Right lobe of liver (tissue), 4 donors: ENCODE measurements around the gene CCL17.

Experiments used
- POLR2A ChIP-seq: fragments of 450-650 bp; IDR thresholded peaks from one replicate; pipeline ENCODE4 v1.6.1; 2017; ENCODE audit warnings: antibody characterized with exemption, mild to moderate bottlenecking
- TF ChIP-seq, protein P1 (sequence below), 4 donors: fragments of 200-600 bp in 3 of 4; fragments of 450-650 bp in 1 of 4; IDR thresholded peaks; one replicate each; pipeline versions ENCODE4 v1.5.1 to v1.8.0; 2016 to 2022; ENCODE audit warnings: antibody characterized with exemption in 4 of 4, mild to moderate bottlenecking in 2 of 4
- donor health status: DM: no; HTN: no; CAD: no.
- donor health status: DM: no; HTN: no; CAD: no.
- donor health status: DM: no; HTN: yes; CAD: no.

DNA sequence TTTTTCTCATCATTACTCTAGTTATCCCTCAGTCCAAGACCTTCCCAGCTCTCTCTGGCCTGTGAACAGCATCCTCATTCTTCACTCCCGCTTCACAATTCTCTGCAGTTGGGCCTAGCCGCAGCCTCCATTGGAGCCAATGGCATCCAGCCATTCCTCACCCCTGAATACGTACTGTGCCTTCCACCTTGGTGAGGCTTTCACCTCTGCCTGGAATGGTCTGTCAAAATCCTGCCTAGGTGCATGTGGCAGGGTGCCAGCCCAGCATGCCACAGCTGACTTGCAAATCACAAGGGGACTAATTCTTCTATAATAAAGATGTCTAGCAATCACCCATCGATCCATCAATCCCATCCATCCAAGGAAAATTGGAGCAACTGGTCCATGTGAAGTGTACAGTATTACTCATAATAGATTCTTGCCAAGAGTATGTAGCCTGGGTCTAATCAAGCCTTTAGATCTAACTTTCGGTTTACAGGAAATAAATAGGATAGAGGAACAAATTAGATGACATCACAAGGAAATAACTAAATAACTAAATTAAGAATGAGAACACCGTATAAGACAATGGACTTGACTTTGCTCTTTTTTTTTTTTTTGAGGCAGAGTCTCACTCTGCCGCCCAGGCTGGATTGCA, 37.3 kb upstream of the CCL17 start:
- TF ChIP-seq, protein P1, sequence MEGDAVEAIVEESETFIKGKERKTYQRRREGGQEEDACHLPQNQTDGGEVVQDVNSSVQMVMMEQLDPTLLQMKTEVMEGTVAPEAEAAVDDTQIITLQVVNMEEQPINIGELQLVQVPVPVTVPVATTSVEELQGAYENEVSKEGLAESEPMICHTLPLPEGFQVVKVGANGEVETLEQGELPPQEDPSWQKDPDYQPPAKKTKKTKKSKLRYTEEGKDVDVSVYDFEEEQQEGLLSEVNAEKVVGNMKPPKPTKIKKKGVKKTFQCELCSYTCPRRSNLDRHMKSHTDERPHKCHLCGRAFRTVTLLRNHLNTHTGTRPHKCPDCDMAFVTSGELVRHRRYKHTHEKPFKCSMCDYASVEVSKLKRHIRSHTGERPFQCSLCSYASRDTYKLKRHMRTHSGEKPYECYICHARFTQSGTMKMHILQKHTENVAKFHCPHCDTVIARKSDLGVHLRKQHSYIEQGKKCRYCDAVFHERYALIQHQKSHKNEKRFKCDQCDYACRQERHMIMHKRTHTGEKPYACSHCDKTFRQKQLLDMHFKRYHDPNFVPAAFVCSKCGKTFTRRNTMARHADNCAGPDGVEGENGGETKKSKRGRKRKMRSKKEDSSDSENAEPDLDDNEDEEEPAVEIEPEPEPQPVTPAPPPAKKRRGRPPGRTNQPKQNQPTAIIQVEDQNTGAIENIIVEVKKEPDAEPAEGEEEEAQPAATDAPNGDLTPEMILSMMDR (IDR thresholded peaks at IDR 0.05): no peak
- no peak for TF ChIP-seq POLR2A
